Measurements from ENCODE around the gene SLC9A8. TPM values are rescaled to one million over a fixed set of nuclear protein-coding genes. Genes with fewer than 3 reads are reported as not detected.
"Not testable (repeated sequence)": the region's sequence is repeated elsewhere in the genome, so short reads cannot be mapped to it uniquely, and the experiment has no call there.

The SLC9A8 gene, protein sequence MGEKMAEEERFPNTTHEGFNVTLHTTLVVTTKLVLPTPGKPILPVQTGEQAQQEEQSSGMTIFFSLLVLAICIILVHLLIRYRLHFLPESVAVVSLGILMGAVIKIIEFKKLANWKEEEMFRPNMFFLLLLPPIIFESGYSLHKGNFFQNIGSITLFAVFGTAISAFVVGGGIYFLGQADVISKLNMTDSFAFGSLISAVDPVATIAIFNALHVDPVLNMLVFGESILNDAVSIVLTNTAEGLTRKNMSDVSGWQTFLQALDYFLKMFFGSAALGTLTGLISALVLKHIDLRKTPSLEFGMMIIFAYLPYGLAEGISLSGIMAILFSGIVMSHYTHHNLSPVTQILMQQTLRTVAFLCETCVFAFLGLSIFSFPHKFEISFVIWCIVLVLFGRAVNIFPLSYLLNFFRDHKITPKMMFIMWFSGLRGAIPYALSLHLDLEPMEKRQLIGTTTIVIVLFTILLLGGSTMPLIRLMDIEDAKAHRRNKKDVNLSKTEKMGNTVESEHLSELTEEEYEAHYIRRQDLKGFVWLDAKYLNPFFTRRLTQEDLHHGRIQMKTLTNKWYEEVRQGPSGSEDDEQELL
- total RNA-seq: 4.3 TPM

DNA sequence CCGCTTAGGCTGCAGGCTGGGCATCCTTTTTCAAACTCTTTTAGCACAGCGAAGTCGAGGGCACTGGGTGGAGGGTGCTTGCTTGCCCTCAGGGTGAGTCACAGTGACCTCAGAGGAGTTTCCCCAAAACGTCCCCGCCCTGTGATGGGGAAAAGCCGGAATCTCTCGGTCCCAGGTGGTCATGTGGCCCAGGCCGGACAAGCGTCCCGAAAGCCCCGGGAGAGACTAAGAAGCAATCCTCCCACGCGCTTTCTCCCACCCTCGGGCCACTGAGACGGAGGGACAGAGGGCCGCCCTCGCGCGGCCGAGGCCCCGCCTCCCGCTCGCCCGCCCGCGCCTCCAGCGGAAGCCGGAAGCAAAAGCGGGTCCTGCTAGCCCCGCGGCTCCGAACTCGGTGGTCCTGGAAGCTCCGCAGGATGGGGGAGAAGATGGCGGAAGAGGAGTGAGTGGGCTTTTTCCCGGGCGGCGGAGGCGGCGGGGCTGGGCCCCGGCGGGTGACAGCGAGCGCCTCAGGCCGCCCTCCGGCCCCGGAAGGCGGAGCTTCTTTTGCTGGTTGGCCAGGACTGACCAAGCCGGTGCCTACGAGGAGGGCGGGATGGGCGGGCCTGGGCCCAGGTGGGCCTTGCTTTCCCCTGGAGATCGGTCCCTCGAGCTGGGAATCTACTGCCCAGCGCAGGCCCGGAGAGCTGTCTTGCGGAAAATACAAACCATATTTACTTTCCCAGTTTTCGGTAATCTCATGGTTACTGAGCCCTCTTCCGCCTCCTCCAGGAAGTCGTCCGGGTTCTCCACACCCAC, at the start of gene SLC9A8:
TSS of gene SLC9A8 (plus strand) at position 322 of the 798 bp plus-strand sequence. CDS start at position 417, 95 bp downstream.
- peak; percentile 95 for DNase-seq

DNA sequence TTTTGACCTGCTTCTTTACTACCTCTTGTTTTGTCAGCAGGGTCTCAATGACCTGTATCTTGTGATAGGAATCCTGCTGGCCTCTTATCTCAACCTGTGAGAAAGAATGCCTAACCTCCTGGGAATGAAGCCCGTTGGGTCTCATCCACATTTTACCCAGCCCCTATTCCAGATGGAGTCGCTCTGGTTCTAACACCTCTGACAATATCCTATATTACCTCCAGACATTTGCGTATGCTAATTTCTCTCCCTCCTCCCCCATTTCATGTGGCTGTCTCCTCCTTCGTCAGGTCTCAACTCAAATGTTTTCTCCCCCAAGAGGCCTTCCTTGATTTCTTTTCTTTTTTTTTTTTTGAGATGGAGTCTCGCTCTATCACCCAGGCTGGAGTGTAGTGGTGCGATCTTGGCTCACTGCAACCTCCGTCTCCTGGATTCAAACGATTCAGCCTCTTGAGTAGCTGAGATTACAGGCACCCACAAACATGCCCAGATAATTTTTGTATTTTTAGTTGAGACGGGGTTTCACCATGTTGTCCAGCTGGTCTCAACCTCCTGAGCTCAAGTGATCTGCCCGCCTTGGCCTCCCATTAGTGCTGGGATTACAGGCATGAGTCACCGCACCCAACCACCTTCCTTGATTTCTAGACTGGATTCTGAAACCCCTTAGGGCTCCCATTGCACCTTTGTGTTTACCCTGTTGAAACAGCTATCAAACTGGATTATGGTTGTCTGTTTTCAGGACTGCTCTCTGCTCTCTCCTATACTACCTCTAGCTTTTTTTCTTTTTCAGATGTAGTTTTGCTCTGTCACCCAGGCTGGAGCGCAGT, 49.5 kb upstream of the SLC9A8 start:
- DNase-seq: no peak

DNA sequence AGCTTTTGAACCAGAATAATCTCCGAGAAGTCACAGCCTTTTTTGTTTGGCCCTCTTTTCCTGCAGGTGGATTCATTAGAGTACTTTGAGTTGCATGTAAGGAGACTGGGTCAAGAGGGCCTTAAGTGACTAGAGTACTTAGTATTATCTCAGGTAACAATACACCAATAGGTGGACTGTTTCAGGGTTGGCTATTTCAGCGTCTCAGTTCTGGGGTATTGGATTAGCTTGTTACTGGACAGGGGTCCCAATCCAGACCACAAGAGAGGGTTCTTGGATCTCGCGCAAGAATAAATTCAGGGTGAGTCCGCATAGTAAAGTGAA, 47.3 kb upstream of the SLC9A8 start:
- no peak for DNase-seq

DNA sequence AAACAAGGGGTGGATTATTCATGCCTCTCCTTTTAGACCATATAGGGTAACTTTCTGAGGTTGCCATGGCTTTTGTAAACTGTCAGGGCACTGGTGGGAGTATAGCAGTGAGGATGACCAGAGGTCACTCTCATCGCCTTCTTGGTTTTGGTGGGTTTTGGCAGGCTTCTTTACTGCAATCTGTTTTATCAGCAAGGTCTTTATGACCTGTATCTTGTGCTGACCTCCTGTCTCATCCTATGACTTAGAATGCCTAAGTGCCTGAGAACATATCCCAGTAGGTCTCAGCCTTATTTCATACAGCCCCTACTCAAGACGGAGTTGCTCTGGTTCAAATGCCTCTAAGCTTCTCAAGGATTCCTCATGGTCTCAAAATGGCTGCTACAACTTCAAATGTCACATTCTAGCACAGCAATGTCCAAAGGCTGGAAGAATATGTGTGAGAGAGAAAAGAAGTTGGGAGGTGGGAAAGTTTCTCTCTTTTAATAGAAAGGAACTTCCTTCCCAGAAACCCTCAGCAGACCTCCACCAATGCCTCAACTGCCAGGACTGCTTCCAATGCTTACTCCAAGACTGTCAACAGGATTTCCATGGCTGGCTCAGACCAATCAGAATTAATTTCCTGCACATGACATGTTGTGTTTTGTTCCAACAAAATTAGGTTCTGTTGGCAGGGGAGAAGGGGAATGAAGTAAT, 46.6 kb upstream of the SLC9A8 start:
- peak; percentile 82 for DNase-seq

DNA sequence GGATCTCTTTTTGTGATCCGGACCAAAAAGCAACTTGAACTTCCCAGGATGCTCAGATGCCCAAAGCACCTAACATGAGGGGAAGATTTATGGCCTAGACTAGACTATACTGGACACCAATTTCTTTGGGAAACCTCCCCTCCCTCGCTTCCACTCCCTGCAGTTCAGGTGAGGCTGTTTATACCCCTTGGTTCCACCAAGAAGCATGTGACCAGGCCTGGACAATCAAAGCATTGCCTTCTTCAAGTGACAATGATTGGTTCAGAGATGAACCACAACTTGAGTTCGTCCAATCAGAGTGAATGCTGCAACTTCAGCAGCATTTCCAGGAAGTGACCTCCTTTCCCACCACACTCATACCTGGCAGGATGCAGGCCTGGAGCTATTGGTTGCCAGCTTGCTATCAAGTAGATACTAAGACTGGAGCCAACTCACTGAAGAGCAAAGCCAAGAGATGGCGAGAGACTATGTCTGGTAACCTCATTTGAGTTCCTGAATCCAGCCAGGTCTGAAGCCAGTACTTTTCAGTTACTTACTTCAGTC, 45.6 kb upstream of the SLC9A8 start:
- no peak for DNase-seq

DNA sequence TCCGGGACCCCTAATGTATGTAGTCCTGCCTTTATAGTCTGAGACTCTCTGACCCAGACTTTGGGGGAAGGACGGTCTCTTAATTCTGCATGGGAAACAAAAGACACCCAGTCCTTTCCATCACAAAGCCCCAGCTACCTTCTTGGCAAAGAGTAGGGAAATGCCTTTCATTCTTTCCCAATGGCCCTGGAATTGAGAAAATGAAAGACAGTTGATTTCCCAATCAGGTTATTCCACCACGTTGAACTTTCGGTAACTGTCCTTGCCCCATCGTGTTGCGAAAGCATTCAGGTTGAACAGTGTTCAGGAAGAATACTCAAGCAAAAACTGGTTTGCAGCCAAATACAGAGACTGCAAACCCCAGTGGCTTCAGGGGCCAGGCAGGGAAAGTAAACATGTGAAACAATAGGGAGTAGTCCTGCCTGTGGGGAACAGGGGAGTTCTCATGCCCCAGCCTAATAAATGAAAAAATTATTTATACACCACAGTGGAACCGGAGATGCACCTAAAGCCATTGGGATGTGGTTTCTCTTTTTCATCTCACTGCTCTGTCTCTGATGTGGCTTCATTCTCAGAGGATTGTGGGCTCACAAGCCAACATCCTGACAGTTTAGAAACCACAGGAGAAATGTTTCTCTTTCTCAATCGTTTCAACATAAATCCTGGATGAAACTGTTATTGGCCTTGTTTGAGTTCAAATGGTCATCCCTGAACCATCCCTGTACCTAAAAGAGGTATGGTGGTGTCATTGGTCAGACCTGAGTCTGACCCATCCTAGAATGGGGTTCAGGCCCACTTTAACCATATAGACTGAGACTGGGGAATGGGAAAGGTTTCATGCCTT, 44.2 kb upstream of the SLC9A8 start:
- DNase-seq: peak; percentile 78

DNA sequence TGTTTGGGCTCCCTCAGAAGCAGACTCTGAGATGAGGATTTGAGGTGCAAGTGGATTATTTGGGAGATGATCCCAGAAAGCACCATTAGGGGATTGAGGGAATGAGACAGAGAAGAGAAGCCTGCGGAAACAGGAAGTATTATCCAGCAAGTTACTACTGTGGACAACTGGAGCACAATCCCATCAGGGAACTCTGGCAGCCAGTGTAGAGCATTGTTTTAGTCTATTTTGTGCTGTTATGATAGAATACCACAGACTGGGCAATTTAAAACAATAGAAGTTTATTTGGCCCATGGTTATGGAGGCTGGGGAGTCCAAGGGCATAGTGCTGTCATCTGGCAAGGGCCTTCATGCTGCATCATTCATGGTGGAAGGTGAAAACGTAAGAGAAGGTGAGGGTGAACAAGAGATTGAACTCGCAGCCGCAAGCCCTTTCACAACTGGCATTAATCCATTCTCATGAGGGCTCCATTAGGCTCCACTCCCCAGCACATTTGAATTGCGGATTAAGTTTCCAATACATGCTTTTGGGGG, 43.5 kb upstream of the SLC9A8 start:
- no peak for DNase-seq

DNA sequence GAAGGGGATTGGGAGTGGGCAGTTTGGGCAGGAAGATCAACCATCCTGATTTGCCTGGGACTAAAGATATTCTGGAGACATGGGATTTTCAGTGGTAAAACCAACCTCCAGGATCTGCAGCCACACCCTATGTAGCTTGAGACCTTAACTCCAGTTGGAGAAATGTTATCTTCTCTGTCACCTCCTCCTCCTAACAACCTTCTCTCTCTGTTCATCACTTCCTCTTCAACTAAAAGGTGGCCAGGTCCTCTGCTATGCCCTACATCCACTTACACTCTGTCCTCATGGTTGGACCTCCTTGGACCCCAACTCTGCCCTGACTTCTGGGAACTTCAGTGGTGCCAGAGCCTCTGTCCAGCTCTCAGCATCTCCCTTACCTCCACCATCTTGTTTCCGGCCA, 42.0 kb upstream of the SLC9A8 start:
- no peak for DNase-seq

DNA sequence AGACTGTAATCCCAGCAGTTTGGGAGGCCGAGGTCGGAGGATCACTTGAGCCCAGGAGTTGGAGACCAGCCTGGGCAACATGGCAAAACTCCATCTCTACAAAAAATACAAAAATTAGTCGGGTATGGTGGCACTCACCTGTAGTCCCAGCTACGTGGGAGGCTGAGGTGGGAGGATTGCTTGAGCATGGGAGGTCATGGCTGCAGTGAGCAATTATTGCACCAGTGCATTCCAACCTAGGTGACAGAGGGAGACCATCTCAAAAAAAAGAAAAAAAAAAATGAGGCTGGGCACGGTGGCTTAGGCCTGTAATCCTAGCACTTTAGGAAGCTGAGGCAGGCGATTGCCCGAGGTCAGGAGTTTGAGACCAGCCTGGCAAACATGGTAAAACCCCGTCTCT, 38.4 kb upstream of the SLC9A8 start:
- DNase-seq: not testable (repeated sequence)

DNA sequence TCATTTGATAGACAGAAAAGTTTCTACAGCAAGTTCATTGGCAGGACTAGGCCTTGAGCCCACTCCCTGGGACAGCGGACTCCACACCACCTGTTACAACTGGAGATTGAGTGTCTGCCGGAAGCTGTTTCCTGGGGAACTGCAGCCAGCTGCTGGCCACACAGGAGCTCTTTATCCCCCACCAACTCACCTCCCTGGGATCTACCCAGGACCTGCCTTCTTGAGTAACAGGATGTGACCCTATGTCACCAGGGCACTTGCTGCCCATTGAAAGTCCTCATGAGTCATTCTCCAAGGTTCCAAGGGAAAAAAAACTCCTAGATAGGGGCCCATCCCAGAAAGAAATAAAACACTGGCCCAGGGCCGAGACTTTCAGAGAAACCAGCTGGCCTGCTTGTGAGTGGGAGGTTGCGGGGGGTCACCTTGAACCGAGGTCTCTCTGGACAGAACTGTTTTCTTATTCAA, 37.4 kb upstream of the SLC9A8 start:
- peak; percentile 87 for DNase-seq

DNA sequence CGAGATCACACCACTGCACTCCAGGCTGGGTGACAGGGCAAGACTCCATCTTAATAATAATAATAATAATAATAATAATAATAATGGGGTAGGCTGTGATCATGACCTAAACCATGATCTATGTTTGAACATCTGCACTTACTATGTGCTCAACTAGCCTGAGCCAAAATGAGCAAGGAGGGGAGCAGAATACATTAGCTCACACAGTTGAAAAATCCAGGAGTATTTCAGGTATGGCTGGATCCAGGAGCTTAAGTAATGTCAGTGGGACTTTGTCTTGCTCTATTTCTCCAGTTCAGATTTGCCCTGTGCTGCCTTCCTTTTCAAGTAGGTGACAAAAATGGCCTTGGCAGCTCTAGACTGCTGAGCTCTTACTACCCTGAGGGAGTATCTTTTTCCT, 32.7 kb upstream of the SLC9A8 start:
- DNase-seq: no peak

DNA sequence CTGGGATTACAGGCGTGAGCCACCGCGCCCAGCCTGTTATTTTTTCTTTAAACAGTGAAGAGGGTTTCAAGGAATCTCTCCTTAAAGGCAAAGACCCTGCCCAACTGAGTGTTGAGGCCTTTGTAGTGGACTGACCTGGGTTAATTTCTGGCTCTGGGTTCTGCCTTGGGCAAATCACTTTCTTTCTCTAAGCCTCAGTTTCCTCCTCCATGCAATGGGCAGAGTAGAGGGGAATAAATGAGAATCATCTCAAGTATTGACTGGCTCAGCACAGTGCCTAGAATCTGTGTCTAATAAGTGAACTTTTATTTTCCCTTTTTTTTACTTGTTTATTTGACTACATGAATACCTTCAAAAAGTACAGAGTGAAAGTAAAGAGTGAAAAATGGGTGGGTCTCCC, 31.0 kb upstream of the SLC9A8 start:
- no peak for DNase-seq

DNA sequence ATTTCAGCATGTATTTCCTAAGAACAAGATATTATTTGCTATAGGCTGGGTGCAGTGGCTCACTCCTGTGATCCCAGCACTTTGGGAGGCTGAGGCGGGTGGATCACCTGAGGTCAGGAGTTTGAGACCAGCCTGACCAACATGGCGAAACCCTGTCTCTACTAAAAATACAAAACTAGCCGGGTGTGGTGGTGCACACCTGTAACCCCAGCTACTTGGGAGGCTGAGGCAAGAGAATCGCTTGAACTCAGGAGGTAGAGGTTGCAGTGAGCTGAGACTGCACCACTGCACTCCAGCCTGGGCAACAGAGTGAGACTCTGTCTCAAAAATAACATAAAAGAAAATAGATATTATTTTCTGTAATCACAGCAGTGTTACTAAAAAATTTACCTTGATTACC, 30.2 kb upstream of the SLC9A8 start:
- not testable (repeated sequence) for DNase-seq

DNA sequence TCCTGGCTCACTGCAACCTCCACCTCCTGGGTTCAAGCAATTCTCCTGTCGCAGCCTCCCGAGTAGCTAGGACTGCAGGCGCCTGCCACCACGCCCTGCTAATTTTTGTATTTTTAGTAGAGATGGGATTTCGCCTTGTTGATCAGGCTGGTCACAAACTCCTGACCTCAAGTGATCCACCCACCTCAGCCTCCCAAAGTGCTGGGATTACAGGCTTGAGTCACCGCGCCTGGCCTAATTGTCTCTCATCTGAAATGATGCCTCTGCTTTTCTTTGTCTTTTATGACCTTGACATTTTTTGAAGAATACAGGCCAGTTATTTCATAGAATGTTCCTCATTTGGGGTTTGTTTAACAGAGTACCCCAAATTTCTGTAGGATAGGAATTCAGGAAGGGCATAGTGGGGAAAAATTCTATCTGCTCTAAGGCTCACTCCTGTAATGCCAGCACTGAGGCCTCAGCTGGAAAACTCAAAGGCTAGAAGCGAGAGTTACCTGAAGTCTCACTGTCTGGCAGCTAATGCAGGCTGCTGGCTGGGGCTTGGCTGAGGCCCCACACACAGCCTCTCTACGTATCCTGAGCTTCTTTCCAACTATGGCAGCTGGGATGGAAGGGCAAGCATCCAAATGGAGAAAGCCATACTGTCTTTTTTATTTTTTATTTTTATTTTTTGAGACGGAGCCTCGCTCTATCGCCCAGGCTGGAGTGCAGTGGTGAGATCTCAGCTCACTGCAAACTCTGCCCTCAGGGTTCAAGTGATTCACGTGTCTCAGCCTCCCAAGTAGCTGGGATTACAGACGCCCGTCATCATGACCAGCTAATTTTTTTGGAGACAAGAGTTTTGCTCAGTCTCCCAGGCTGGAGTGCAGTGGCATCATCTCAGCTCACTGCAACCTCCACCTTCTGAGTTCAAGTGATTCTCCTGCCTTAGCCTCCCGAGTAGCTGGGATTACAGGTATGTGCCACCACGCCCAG, 29.3 kb upstream of the SLC9A8 start:
- peak; percentile 75 for DNase-seq

DNA sequence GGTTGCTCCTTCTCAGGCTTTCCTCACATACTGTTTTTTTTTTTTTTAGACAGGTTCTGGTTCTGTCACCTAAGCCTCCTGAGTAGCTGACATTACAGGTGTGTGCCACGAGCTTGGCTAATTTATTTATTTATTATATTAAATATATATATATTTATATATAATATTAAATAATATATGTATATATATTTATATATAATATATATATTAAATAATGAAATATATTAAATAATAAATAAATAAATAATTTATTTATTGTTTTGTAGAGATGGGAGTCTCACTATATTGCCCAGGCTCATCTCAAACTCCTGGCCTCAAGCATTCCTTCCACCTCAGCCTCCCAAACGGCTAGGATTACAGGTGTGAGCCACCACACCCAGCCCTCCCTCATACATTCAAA, 28.3 kb upstream of the SLC9A8 start:
- DNase-seq: no peak

DNA sequence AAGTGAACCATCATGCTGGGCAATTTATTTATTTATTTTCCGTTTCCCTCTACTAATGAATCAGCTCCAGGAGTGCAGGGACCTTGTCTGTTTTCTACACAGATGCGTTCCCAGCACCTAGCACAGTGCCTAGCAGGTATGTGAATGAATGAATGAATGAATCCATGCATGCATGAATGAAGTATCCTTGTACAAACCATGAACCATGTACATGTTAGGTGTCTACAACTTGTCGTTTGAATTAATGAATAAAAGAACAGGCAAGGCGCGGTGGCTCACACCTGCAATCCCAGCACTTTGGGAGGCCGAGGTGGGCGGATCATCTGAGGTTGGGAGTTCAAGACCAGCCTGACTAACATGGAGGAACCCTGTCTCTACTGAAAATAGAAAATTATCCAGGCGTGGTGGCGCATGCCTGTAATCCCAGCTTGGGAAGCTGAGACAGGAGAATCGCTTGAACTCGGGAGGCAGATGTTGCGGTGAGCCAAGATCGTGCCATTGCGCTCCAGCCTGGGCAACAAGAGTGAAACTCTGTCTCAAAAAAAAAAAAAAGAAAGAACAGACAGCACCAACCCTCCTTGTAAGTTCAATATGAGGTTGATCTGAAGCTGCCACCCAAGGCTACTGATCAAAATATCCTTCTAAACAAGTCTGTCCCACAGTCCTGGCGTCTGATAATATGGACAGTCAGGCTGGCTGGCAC, 27.3 kb upstream of the SLC9A8 start:
- no peak for DNase-seq

DNA sequence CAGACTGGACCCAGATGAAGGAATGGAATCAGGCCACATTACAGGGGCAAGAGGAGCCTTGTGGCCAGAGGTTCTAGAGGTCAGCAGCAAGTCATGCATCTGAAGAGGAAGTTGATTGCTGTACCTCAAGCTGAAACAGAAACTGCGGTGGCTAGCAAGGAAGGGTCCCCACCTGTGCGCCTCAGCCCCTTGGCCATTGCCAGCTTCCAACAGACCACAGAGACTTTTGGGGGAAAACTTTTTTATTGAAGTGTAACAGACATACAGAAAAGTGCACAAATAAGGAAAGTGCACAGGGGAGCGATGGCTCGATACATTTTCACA, 26.8 kb upstream of the SLC9A8 start:
- no peak for DNase-seq

DNA sequence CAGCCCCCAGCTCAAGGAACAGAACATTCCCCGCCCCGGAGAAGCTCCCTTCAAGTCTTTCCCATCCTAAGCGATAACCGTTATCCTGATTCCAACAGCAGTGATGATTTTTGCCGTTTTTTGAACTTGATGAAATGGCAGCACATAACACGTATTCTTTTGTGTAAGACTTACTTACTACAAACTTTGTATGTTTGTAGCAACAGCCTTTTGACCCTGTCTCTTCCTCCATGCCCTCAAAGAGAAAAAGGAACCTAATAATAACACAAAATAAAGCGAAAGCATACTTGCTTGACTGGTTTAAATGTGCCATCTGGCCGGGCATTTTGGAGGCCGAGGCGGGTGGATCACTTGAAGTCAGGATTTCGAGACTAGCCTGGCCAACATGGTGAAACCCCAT, 26.4 kb upstream of the SLC9A8 start:
- DNase-seq: no peak
